ENCODE data around the gene TBX18.

The TBX18 gene

DNA sequence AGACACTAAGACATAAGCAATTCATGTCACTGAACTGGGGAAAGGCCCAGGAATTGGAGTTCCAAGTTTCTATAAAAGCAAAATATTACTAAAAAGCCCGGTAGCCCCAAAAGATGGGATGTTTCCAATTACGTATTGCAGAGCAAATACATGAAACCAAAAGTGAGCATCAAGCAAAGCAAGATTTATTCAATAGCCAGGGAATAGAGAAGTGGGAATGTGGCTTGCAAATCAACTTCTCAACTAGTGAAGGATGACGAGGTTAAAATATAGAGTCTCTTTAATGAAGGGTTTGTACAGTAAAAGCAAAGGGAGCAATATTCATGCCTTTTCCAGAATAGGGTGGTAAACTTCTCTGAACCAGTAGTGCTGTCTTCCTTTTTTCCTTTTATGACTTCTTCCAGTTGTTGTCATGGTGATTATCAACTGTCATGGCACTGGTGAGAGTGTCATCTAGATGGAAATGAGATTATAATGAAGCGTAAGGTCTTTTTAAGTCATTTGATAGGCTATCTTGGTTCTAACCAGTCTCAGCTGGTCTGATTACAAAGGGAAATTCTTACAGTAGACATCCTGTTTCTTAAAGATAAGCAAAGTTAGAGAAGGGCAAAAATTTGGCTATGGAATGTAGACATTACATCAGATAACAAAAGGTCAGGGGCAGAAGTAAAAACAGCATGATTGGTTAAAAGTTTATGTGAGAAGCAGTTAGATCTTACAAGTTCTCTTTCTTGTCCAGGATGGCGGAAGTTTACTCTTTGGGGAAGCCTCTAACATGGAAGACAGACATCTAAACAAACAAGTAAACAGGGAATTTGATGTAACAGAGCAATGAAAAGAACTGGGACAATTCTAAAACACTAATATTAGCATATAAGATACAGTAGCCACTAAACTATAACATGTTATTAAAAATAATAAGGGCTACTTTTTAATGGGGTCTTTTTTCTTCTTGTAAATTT, 96.9 kb downstream of the TBX18 start:
- DNase-seq = no peak

DNA sequence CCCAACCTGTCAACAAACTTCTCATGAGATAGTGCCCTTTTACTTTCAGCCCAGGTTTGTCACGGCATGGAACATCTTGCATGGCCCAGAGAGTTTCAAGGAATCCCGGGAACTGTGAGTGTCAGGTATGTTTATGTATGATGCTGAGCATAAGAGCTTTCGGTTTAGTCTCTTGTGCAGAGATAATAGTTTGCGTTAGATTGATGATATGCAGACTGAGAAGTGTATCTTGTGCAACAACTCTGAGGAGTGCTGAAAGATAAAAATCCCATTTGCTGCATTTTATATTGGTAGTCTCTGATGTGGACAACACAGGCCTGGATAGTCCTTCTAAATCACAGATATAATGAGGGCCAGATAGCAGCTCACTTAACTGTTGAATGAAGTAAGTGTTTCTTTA, 99.0 kb downstream of the TBX18 start:
- DNase-seq = no peak

DNA sequence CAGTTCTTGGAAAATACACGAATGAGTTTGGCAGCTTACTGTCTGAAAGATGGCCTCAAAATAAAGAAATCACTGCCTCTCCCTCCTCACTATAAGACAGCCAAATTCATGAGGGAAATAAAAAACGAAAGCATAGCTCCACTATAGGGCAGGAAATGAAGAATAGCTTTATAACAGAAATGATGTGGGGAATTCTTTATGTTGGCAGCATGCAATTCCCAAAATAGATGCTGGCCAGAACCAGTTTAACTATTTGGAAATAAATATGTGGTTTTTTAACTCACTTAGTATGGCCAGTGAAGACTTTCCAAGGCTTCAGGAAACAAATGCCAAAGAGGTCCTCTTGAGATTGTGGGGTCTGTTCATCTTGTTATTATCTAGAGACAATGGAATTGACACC, 100.5 kb downstream of the TBX18 start:
- no peak for DNase-seq

DNA sequence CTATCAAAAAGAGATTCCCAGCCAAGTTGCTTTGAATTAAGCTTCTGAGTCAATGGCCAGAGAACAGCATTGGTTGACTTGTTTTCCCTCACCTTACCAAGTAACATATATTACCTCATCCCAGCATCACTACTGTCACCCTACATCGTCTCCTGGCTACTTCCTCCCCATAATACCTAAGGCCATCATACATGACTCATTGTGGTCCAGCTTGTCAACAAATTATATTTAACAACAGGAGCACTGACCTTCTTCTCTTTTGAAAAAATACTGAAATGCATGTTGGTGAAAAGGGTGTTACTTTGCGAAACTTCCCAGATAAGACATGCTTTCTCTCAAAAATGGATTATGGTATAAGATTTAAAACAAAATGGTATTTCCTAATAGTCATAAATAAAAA, 106.9 kb downstream of the TBX18 start:
- DNase-seq = no peak

DNA sequence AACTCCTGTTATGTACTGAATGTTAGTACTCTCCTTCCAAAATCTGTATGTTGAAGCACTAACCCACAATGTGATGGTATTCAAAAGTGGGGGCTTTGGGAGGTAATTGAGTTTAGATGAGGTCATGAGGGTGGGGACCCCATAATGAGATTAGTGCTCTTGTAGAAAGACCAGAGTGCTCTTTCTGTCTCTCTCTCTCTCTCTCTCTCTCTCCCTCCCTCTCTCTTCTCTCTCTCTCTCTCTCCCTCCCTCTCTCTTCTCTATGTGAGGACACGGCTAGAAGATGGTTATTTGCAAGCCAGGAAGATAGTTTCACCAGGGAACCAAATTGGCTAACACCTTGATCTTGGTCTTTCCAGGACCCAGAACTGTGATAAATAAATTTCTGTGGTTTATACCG, 107.4 kb downstream of the TBX18 start:
- no peak for DNase-seq

DNA sequence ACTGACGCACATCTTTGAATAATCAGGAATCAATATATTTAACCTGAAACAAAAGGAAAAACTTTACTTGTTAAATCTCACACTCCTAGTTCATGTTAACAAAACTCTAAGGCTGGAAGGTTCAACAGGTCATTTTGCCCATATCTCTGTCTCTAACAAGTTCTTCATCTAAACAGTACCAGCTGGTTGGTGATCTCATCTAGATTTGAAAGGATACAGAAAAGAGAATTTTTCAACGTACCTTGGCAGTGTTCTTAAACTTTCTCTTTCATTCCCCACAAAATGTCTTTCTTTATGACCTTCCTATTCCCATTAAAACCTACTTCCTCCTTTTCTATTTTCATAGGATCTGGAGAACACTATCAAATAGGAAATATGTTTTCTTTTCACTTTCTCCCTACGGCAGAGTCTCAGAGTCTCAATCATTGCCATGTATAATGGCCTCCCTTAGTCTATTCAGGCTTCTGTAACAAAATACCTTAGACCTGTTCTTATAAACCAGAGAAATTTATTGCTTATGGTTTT, 111.3 kb downstream of the TBX18 start:
- no peak for DNase-seq

DNA sequence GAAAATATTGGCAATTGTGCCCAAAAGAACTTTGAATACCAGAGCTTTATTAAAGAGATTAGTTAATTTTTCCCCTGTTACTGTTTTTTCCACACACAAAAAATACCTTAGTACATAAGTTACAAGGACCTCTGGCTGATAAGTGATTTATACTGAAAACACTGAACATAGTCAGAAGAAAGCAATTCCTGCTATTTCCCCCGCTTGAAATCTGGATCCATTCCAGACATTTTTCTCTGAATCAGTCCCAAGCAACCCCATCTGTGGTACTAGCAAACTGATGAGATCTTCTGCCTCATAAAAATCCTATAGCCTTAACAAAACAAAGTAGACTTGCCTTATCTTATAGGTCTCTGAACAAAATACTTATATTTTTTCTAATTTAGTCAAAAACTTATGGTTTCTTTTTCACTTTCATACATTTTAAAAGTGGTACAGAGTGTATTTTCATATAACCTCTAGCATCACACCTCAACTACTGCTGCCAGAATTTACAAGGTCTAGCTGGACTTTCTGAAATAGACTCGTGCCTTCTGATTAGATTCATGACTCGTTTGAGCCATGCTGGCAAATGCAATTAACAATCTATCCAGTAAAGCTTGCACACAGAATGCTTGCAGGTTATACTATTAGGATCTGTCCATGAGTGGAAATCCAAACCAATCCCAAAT, 111.9 kb downstream of the TBX18 start:
- DNase-seq = no peak

DNA sequence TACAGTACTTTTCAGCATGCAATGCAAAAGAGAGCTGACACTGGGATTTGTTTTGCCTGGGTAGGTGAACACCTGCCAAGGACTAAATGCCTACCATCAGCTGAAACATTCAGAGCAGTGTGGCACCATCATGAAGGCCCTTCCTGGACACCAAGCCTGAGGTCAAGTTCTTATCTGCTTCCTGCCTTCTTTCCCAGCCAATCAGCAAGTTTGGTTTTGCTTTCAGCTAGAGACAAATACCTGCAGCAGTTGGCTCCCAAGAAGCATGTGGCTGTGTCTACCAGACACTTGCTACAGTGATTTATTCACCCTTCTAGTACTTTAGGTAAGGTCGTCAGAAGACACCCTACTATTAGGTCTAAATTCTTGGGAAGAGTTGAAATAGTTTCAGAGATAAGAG, 112.8 kb downstream of the TBX18 start:
- DNase-seq = no peak

DNA sequence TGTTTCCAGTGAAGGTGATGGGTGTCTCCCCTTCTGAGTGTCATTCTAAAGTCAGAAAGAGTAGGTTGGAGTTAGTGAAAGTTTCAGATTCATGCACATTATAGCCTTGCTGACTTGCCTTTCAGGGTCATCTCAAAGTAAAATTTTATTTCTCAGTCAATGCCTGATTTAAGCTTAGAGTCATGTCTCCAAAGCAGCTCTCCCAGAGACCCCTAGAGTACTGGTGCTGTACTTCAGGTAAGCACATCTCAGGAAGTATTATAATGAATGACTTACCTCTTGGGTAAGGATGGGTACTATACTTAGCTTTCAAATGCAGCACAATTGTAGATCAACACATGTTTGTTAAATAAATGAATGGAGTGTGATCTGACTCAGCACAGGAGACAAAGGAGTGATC, 116.0 kb downstream of the TBX18 start:
- DNase-seq = no peak

DNA sequence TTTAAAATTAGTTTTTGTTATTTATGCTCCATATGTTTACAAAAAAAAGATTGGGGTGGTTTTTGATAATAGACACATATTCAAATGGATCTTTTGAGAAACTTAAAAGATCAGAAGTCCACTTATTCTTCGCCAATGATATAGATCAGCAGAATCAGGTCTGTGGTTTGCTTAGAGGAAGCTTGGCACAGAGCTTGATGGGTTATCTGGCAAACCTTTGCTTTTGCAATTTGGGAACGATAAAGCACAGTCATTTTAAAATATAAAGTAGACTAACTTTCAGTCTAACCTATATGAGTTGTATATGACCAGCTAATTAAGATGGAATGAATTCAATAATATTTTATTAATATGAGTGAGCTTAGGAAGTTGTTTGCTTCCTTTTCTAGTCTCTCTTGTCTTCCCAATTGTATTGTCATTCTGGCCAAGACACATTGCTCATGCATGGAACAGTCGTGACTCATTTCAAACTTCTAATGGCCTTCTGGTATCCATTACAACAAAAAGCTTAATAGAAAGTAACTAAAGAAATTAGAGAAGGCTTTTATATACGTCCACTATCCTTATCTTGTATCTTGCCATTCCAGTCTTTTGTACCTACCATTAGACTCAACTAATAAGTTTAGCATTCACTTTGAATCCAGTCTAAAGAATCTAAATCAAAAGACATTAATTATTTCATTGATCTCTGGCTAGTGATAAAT, 118.7 kb downstream of the TBX18 start:
- no peak for DNase-seq

DNA sequence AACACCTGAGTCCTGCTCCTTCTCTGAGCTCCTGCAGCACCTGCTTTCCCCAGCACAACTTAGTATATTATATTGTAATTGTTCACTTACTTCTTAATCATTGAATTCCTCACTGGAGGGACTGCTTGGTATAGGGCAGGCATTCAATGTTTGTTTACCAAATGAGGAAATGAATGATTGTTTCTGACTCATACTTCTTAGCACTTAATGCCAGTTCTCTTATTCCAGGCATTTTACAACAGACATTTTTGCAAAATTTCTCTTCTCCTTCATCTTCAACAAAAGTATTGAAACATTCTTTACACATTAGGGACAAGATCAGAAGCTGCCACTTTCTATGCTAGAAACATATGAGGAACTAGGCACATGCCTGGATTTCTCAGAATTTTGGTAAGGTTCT, 119.4 kb downstream of the TBX18 start:
- no peak for DNase-seq

DNA sequence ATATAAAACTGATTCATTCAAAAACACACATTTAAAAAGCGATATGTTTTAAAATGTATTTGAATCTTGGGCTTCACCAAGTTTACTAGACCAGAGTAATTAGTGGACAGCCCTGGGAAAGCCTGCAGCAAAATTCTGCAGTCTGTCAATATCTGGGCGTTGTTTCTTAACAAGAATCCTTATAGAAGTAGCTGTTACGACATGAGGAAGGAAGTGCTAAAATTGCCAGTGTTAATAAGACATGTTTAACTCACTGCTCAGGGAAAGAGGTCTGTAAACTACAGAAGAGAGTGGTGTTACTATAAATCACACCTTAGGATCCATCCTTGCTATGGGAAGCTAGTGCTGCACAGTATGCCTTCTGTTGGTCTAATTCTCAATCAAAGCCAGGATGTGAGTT, 120.6 kb downstream of the TBX18 start:
- DNase-seq = no peak

DNA sequence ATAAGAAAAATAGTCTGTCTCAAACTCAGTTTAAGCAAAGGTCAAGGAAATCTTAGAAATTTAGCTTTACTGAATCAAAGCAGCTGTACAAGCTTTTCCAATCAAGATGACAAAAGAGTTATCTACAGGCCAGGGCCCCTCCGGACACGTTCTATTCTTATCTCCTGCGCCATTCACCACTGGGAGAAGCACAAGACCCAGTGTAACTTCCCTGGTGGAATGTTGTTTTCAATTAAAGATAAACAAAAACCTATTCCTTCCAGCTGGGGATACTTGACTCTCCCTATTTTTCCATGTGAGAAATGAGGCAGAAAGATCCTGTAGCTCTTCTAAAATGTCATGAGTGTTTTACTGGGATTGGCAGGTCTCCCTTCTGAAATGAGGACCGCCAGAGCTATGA, 123.3 kb downstream of the TBX18 start:
- no peak for DNase-seq

DNA sequence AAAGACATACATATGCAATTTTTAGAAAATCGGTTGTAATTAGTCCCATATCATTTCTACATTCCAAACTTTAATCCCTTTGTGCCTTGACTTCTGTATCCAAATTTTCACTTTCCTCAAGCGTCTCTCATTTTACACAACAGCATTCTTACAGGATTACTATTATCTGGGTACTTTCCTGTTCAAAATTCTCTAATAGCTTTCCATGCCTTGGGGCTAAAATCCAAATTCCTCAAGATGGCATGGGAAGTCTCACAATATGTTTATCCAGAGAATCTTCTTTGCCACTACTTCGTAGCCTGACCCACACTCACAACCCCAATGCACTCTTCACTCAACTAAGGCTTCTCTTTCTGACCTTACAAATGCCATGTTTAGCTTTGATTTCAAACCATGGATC, 125.0 kb downstream of the TBX18 start:
- no peak for DNase-seq

DNA sequence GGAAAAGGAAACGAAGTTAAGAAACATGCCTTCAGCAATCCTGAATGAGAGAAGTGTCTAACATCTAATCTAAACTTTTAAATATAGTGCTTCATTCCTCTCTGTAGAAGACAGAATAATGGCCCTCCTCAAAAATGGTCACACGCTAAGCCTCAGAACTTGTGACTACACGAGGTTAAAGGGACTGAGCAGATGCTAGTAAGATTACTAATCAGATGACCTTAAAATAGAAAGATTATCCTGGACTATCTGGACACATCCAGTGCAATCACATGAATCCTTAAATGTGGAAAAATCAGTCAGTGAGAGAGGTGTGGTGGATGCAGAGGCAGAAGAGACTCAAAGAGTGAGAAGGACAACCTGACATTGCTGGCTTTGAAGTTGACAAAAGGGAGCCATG, 126.1 kb downstream of the TBX18 start:
- DNase-seq = no peak
